ENCODE data around the gene PRR5L.
A peak's percentile ranks its signal among the peaks of the same experiment; 100 is the strongest.
"Not testable (repeated sequence)": the region's sequence is repeated elsewhere in the genome, so short reads cannot be mapped to it uniquely, and the experiment has no call there.

The PRR5L gene

DNA sequence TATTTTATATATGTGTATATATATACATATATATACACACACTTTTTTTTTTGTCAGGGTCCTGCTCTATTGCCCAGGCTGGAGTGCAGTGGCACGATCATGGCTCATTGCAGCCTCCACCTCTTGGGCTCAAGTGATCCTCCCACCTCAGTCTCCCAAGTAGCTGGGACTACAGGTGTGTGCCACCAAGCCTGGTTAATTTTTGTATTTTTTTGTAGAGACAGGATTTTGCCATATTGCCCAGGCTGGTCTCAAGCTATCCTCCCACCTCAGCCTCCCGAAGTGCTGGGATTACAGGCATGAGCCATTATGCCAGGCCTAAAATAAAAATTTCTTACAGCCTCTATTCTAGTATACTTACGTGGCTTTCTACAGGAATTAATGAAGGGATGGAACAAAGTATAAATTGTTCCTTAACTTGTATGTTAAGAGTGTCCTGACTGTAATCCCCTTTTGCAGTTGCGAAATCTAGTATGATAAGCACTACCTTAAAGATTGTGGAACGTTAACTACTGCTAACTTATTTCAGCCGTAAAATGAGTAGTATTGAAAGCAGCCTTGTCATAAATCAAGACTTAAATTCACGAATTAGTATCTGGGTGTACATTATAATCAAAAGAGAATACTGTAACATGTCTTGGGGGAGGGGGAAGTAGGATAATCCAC lies 211.9 kb downstream of the PRR5L start:
- Histone ChIP-seq H3K9me3 (ENCODE audit: control insufficient read depth in 2 of 2, low read length in 2 of 2) (no peaks in the 10 kb centered on the region), H3K27me3 (ENCODE audit: control insufficient read depth in 1 of 2, insufficient read depth in 2 of 2, low read length in 2 of 2) (no peaks in the 10 kb centered on the region), H3K9ac (ENCODE audit: low read length in 2 of 2) (no peak overlapping the region), H3K4me1 (ENCODE audit: control insufficient read depth, insufficient read depth, low read length) (peaks cover 6% of the 10 kb centered on the region), H3K4me3 (ENCODE audit: low read length in 2 of 2) (peak overlapping the region in 1 of 2 donors; percentile 96), H3K27ac (ENCODE audit: low read length) (no peak overlapping the region), H3K36me3 (ENCODE audit: control insufficient read depth in 2 of 2, insufficient read depth in 2 of 2, low read length in 2 of 2) (no peaks in the 10 kb centered on the region)

- Histone ChIP-seq H3K36me3 (ENCODE audit: control insufficient read depth in 2 of 2, insufficient read depth in 2 of 2, low read length in 2 of 2) (no peaks in the 10 kb centered on the region), H3K27me3 (ENCODE audit: control insufficient read depth in 1 of 2, insufficient read depth in 2 of 2, low read length in 2 of 2) (no peaks in the 10 kb centered on the region), H3K4me3 (ENCODE audit: low read length in 2 of 2) (peak overlapping the region; percentile 95 to 96), H3K4me1 (ENCODE audit: control insufficient read depth, insufficient read depth, low read length) (peaks cover 6% of the 10 kb centered on the region), H3K9me3 (ENCODE audit: control insufficient read depth in 2 of 2, low read length in 2 of 2) (no peaks in the 10 kb centered on the region), H3K27ac (ENCODE audit: low read length) (no peak overlapping the region), H3K9ac (ENCODE audit: low read length in 2 of 2) (peak overlapping the region; percentile 92 to 93)
Measured at GRCh38 chr11:36508743-36509142, 212.7 kb downstream of the PRR5L start.

DNA sequence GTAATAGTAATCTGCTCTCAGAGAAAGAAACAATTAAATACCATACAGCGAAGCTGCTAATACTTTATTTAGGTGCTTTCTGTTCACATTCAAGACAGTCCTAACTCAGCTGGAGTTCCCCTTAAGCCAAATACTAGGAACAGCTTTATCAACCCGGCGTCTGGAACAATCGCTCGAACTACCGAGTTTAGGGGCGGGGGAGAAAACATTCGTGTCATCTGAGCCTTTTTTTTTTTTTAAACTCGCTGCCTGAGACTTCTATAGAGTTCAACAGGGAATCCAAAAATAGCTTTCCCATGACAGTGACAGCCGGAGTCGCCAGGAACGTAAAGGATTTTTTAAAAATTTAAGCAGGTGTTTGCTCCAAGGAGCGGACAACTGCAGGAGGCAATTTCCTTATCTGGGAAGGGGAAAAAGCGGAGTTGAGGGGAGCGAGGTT lies 213.1 kb downstream of the PRR5L start:
- Histone ChIP-seq H3K9ac (ENCODE audit: low read length in 2 of 2) (peak overlapping the region; percentile 92 to 93), H3K4me1 (ENCODE audit: control insufficient read depth, insufficient read depth, low read length) (peaks cover 6% of the 10 kb centered on the region), H3K36me3 (ENCODE audit: control insufficient read depth in 2 of 2, insufficient read depth in 2 of 2, low read length in 2 of 2) (no peaks in the 10 kb centered on the region), H3K9me3 (ENCODE audit: control insufficient read depth in 2 of 2, low read length in 2 of 2) (peaks cover 0 to 3% of the 10 kb centered on the region in 2 donors), H3K27me3 (ENCODE audit: control insufficient read depth in 1 of 2, insufficient read depth in 2 of 2, low read length in 2 of 2) (no peaks in the 10 kb centered on the region), H3K27ac (ENCODE audit: low read length) (peak overlapping the region; percentile 62), H3K4me3 (ENCODE audit: low read length in 2 of 2) (peak overlapping the region; percentile 95 to 96)

DNA sequence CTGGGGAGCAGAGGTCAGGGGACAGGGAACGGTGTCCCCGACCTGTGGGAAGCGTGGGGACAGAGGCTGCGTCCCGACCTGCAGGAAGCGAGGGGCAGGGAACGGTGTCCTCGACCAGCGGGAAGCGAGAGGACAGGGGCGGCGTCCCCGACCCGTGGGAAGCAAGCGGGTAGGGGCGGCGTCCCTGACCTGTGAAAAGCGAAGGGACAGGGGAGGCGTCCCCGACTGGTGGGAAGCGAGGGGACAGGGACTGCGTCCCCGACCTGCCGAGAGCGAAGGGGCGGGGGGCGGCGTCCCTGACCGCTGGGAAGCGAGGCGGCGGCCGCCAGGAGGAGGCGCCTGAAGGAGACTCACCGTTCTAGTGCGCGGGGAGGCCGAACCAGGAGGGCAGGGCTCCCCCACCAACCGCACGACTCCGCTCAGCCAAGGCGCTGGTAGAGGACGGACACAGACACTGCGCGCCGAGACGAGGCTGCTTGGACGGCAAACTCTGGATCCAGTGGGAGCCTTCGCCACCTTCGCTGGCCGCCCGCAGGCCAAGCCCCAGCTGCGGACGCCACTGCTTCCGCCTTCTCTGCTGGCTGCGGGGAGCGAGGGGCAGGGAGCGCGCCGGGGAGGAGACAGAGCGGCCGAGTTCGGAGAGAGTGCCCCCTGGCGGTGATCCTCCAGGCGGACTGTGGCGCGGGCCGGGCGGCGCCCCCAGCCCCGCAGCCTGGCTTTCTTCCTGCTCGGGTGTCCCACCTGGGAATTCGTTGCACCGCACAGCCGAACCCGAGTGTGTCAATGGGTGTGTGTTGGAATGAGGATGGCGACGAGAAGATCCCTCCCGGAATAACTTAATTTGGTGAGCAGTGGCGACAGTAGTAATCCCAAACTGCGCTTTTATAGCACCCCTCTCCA lies 213.9 kb downstream of the PRR5L start, which contains the start of gene TRAF6:
Gene TRAF6, minus strand, starts transcription at position 579 of the 900 bp plus-strand sequence. CDS start 8,757 bp downstream, outside the sequence.
- Histone ChIP-seq H3K9ac (ENCODE audit: low read length in 2 of 2) (peak within 1 kb of the TSS; percentile 92 to 93), H3K4me1 (ENCODE audit: control insufficient read depth, insufficient read depth, low read length) (peaks cover 6% of the 10 kb centered on the region), H3K27ac (ENCODE audit: low read length) (peak within 1 kb of the TSS; percentile 62), H3K4me3 (ENCODE audit: low read length in 2 of 2) (peak within 1 kb of the TSS; percentile 95 to 96), H3K9me3 (ENCODE audit: control insufficient read depth in 2 of 2, low read length in 2 of 2) (peaks cover 0 to 3% of the 10 kb centered on the region in 2 donors), H3K27me3 (ENCODE audit: control insufficient read depth in 1 of 2, insufficient read depth in 2 of 2, low read length in 2 of 2) (no peaks in the 10 kb centered on the region), H3K36me3 (ENCODE audit: control insufficient read depth in 2 of 2, insufficient read depth in 2 of 2, low read length in 2 of 2) (no peaks in the 10 kb centered on the region)

DNA sequence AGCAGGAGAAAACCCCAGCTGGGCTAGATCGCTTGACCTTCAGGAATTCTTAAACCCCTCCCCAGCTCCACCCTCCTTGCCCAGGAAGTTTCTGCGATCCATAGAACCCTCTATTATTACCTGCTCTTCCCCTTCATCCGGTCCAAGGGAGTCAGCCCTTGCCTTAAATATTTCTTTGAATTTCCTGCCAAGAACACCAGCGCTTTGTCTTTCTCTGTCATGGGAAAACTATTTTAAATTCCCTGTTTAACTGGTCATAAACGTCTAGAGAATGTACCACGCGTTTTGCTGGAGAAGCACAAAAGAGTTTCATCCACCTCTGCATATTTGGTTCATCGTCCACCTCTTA lies 214.5 kb downstream of the PRR5L start:
- Histone ChIP-seq H3K4me3 (ENCODE audit: low read length in 2 of 2) (peak overlapping the region; percentile 95 to 96), H3K9ac (ENCODE audit: low read length in 2 of 2) (peak overlapping the region; percentile 92 to 93), H3K27ac (ENCODE audit: low read length) (peak overlapping the region; percentile 62), H3K27me3 (ENCODE audit: control insufficient read depth in 1 of 2, insufficient read depth in 2 of 2, low read length in 2 of 2) (no peaks in the 10 kb centered on the region), H3K36me3 (ENCODE audit: control insufficient read depth in 2 of 2, insufficient read depth in 2 of 2, low read length in 2 of 2) (no peaks in the 10 kb centered on the region), H3K4me1 (ENCODE audit: control insufficient read depth, insufficient read depth, low read length) (peaks cover 6% of the 10 kb centered on the region), H3K9me3 (ENCODE audit: control insufficient read depth in 2 of 2, low read length in 2 of 2) (peaks cover 0 to 3% of the 10 kb centered on the region in 2 donors)

- not testable (repeated sequence) for H3K36me3 ChIP-seq (ENCODE audit: control insufficient read depth in 2 of 2, insufficient read depth in 2 of 2, low read length in 2 of 2); H3K27ac ChIP-seq (ENCODE audit: low read length); H3K9me3 ChIP-seq (ENCODE audit: control insufficient read depth in 2 of 2, low read length in 2 of 2); H3K27me3 ChIP-seq (ENCODE audit: control insufficient read depth in 1 of 2, insufficient read depth in 2 of 2, low read length in 2 of 2); H3K4me1 ChIP-seq (ENCODE audit: control insufficient read depth, insufficient read depth, low read length)
- H3K9ac ChIP-seq (ENCODE audit: low read length in 2 of 2): peak overlapping the region in 1 of 2 donors; percentile 92
- peak overlapping the region; percentile 95 to 96 for H3K4me3 ChIP-seq (ENCODE audit: low read length in 2 of 2)
Measured at GRCh38 chr11:36511062-36511461, 215.0 kb downstream of the PRR5L start.

DNA sequence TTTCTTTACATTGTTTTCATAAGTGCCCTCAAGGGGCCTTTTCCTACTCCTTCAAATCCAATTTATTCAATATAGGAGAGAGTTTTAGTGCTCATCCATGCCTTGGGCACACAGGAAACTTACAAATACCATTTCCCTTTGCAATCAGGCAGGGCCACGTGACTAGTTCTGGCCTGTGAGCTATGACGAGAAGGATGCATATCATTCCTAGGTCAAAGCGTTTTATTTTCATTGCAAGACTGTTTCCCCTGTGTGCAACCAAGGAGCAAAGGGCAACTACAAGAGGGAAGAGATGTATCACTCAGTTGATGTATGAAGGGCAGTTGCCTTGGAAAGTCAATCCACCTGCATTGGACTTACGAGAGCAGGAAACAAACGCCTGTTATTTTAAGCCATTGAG lies 215.9 kb downstream of the PRR5L start:
- Histone ChIP-seq H3K4me1 (ENCODE audit: control insufficient read depth, insufficient read depth, low read length) (peaks cover 6% of the 10 kb centered on the region), H3K9ac (ENCODE audit: low read length in 2 of 2) (no peak overlapping the region), H3K36me3 (ENCODE audit: control insufficient read depth in 2 of 2, insufficient read depth in 2 of 2, low read length in 2 of 2) (no peaks in the 10 kb centered on the region), H3K9me3 (ENCODE audit: control insufficient read depth in 2 of 2, low read length in 2 of 2) (peaks cover 0 to 3% of the 10 kb centered on the region in 2 donors), H3K27ac (ENCODE audit: low read length) (no peak overlapping the region), H3K27me3 (ENCODE audit: control insufficient read depth in 1 of 2, insufficient read depth in 2 of 2, low read length in 2 of 2) (no peaks in the 10 kb centered on the region), H3K4me3 (ENCODE audit: low read length in 2 of 2) (no peak overlapping the region)

DNA sequence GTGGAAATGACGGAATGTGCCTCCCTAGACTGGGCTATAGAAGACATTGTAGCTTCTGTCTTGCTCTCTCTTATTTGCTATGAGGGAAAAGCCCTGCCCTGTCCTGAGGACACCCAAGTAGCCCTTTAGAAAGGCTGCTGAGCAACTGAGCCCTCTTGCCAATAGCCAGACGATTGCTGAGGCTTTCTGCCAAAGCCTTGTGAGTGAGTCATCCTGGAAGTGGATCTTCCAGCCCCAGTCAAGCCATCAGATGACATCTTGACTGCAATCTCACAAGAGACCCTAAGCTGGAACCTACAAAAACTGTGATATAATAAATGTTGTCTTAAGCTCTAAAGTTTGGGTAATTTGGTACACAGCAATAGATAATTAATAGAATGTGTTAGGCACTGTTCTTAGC lies 217.9 kb downstream of the PRR5L start:
- no peak overlapping the region for H3K27ac ChIP-seq (ENCODE audit: low read length)

More for the DNA sequence above, 217.9 kb downstream of the PRR5L start:
- H3K4me3 ChIP-seq (ENCODE audit: low read length in 2 of 2): no peak overlapping the region
- no peak overlapping the region for H3K9ac ChIP-seq (ENCODE audit: low read length in 2 of 2)
- H3K27me3 ChIP-seq (ENCODE audit: control insufficient read depth in 1 of 2, insufficient read depth in 2 of 2, low read length in 2 of 2): no peaks in the 10 kb centered on the region
- no peaks in the 10 kb centered on the region for H3K36me3 ChIP-seq (ENCODE audit: control insufficient read depth in 2 of 2, insufficient read depth in 2 of 2, low read length in 2 of 2)
- peaks cover 0 to 3% of the 10 kb centered on the region in 2 donors for H3K9me3 ChIP-seq (ENCODE audit: control insufficient read depth in 2 of 2, low read length in 2 of 2)
- H3K4me1 ChIP-seq (ENCODE audit: control insufficient read depth, insufficient read depth, low read length): peaks cover 3% of the 10 kb centered on the region
